NCI-H2171 (cell line): Measurements from ENCODE around the gene SAMD11.
"Not testable (repeated sequence)": the region's sequence is repeated elsewhere in the genome, so short reads cannot be mapped to it uniquely, and the experiment has no call there.

Source experiments
- DNase-seq: peaks from one replicate; lab custom pipeline; 2025; lab: John Stamatoyannopoulos, UW

The SAMD11 gene

GRCh38 chr1:945688-946556 is 22.2 kb downstream of the SAMD11 start:
- DNase-seq, result no peak

- DNase-seq, result not testable (repeated sequence)
Observed at GRCh38 chr1:946811-947210, 23.1 kb downstream of the SAMD11 start.

- no peak for DNase-seq
Observed at GRCh38 chr1:947958-948357, 24.2 kb downstream of the SAMD11 start.

- DNase-seq, result no peak
Observed at GRCh38 chr1:950268-950667, 26.5 kb downstream of the SAMD11 start.

- no peak for DNase-seq
Observed at GRCh38 chr1:950881-951280, 27.2 kb downstream of the SAMD11 start.

GRCh38 chr1:951364-951763 is 27.6 kb downstream of the SAMD11 start:
- no peak for DNase-seq

GRCh38 chr1:952201-952600 is 28.5 kb downstream of the SAMD11 start:
- no peak for DNase-seq

GRCh38 chr1:952603-953002 is 28.9 kb downstream of the SAMD11 start:
- no peak for DNase-seq

- DNase-seq, result no peak
Observed at GRCh38 chr1:953524-954320, 30.0 kb downstream of the SAMD11 start.

- no peak for DNase-seq
Observed at GRCh38 chr1:954927-955326, 31.2 kb downstream of the SAMD11 start.

GRCh38 chr1:955474-955873 is 31.8 kb downstream of the SAMD11 start:
- DNase-seq, result no peak

GRCh38 chr1:956636-957035 is 32.9 kb downstream of the SAMD11 start:
- DNase-seq, result no peak

GRCh38 chr1:958823-959730 is 35.4 kb downstream of the SAMD11 start, which contains the start of gene NOC2L:
TSS of gene NOC2L (minus strand) at chr1:959256. CDS start at chr1:959240, 16 bp downstream.
- DNase-seq, result peak; percentile 80

GRCh38 chr1:959731-960362 is 36.1 kb downstream of the SAMD11 start:
- no peak for DNase-seq

- peak; percentile 75 for DNase-seq
Observed at GRCh38 chr1:960363-961131, 36.8 kb downstream of the SAMD11 start, which contains the start of gene KLHL17. TSS of gene KLHL17 (plus strand) at chr1:960584. CDS start at chr1:960694, 110 bp downstream.

GRCh38 chr1:961132-961669 is 37.5 kb downstream of the SAMD11 start:
- no peak for DNase-seq

GRCh38 chr1:962381-963300 is 38.9 kb downstream of the SAMD11 start:
- DNase-seq, result no peak

GRCh38 chr1:963301-963651 is 39.6 kb downstream of the SAMD11 start:
- no peak for DNase-seq
